ENCODE results near the gene SEC22C. TPM values are rescaled to one million over a fixed set of nuclear protein-coding genes. Genes with fewer than 3 reads are reported as not detected.

The SEC22C gene, protein sequence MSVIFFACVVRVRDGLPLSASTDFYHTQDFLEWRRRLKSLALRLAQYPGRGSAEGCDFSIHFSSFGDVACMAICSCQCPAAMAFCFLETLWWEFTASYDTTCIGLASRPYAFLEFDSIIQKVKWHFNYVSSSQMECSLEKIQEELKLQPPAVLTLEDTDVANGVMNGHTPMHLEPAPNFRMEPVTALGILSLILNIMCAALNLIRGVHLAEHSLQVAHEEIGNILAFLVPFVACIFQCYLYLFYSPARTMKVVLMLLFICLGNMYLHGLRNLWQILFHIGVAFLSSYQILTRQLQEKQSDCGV
- total RNA-seq, result 10 to 100 TPM; 24.9 to 29.9 (median 28.4) TPM
- polyA plus RNA-seq, result 20.2 TPM
- long read RNA-seq, donor 1, transcript SEC22C-201 (7 exons, 1,380 nt), result minor isoform, 10 of 74 reads
- long read RNA-seq, donor 1, transcript SEC22C-202 (7 exons, 1,608 nt), result major isoform, 14 of 74 reads
- long read RNA-seq, donor 1, partial matches to known transcripts, result 14 of 74 reads
- long read RNA-seq, donor 1, other reads (novel, unspliced or antisense), result 36 of 74 reads
- long read RNA-seq, donor 2, partial matches to known transcripts, result 0 of 10 reads
- long read RNA-seq, donor 2, other reads (novel, unspliced or antisense), result 4 of 10 reads
- long read RNA-seq, donor 3, transcript SEC22C-202 (7 exons, 1,608 nt), result minor isoform, 35 of 155 reads
- long read RNA-seq, donor 3, transcript SEC22C-201 (7 exons, 1,380 nt), result major isoform, 68 of 155 reads
- long read RNA-seq, donor 3, partial matches to known transcripts, result 9 of 155 reads
- long read RNA-seq, donor 3, other reads (novel, unspliced or antisense), result 43 of 155 reads
- long read RNA-seq, donor 4, transcript SEC22C-201 (7 exons, 1,380 nt), result minor isoform, 6 of 21 reads
- long read RNA-seq, donor 4, transcript SEC22C-202 (7 exons, 1,608 nt), result major isoform, 8 of 21 reads
- long read RNA-seq, donor 4, partial matches to known transcripts, result 0 of 21 reads
- long read RNA-seq, donor 4, other reads (novel, unspliced or antisense), result 7 of 21 reads

DNA sequence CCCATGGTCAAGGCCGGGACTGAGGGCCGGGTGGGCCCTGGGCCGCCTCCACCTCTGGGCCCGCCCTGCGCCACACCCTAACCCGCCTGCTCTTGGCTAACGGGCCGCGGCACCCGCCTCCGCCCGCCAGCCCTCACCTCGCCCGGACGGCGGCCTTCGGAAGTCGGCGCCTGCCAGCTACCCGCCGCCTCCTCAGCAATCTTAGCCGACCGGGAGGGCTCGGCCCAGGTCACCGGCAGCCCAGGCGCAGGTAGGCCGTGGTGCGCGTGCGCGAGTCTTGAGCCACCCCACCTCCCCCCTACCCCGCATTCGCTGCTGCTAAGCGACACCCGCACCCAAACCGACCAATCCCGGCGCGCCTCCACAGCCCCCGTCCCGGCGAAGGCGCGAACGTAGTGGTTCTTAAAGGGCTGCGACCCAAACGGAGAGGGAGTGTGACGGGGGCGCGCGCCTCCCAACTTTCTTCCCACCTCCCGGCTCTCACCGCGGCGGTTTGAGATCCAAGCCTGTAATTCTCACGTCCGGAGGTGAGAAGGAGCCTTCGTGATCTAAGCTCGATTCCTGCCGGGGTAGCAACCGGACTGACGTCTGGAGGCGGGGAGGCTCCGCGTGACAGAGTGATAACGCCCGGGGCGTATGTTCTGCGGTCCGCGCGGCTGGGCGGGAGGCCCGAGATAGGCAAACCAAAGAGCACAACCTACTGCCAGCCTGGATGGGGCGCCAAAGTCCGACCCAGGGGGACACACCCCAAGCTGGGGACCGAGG, at the start of gene SEC22C:
TSS of gene SEC22C (minus strand) at position 259 of the 765 bp plus-strand sequence. CDS start 12,921 bp downstream, outside the sequence.
- under 1% methylated on average over 77 of the region's 77 CpGs for WGBS
- no peaks in the 10 kb centered on the region for H3K9me3 ChIP-seq (ENCODE audit: control insufficient read depth, low read length)
- intact Hi-C loops (cut with DNase I), result loop anchor here in 1 of 4 donors (10.0 kb wide), 1 partner anchor 163 kb away; no protein-coding TSS in a partner anchor
- H3K4me1 ChIP-seq (ENCODE audit: control insufficient read depth, insufficient read depth, low read length), result no peaks in the 10 kb centered on the region
- ATAC-seq (peak; percentile 99), DNase-seq (peak; percentile 95 to 98 (median 98))
- peak within 1 kb of the TSS; percentile 34 for H3K27ac ChIP-seq (ENCODE audit: low read length)
- no peaks in the 10 kb centered on the region for H3K27me3 ChIP-seq (ENCODE audit: control insufficient read depth, insufficient read depth)
- H3K4me3 ChIP-seq (ENCODE audit: low read length), result peak within 1 kb of the TSS; percentile 63

DNA sequence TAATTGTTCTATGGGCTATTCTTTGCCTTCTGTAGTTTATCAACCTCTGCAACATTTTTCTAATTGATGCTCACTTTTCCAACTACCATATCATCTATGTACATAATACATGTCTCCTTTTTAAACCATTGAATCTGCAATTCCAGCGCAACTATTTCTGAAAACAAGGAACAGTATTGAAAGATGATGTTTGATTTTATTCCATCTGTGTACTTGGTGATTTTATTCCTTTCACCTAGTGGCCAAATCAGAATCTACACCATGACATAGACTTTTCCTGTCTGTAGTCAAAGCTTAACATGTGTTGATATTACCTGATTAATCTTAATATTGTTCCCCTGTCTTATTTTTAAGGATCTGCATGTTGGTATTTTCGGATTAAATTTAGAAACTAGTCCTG, 31.7 kb upstream of the SEC22C start:
- no peak overlapping the region for H3K27ac ChIP-seq (ENCODE audit: low read length)
- intact Hi-C loops (cut with DNase I), result no loop called here
- H3K9me3 ChIP-seq (ENCODE audit: control insufficient read depth, low read length), result no peaks in the 10 kb centered on the region
- H3K4me3 ChIP-seq (ENCODE audit: low read length), result no peak overlapping the region
- DNase-seq (no peak), ATAC-seq (peak in 1 of 2 donors; percentile 22)
- no peaks in the 10 kb centered on the region for H3K27me3 ChIP-seq (ENCODE audit: control insufficient read depth, insufficient read depth)
- H3K4me1 ChIP-seq (ENCODE audit: control insufficient read depth, insufficient read depth, low read length), result peaks cover 11% of the 10 kb centered on the region
- 82% methylated on average over 2 of the region's 2 CpGs for WGBS

DNA sequence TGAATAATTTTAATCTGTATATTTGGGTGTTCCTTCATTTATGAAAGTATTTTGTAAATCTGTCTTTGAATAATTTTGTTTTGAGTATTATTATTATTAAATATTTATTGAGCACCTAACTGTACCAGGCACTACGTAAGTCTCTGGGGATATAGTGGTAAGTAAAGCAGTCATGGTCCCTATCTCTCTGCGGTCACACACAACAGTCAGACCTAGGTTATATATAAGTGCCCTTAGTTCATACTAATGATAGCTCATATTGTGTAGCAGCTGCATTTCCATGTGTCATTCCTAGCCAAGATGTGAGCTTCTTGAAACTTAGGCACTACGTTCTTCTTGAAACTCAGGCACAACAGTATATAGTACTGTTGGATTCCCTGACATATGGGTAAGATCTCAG, 31.2 kb upstream of the SEC22C start:
- Histone ChIP-seq H3K27me3 (ENCODE audit: control insufficient read depth, insufficient read depth) (no peaks in the 10 kb centered on the region), H3K9me3 (ENCODE audit: control insufficient read depth, low read length) (no peaks in the 10 kb centered on the region), H3K4me1 (ENCODE audit: control insufficient read depth, insufficient read depth, low read length) (peaks cover 14% of the 10 kb centered on the region), H3K4me3 (ENCODE audit: low read length) (no peak overlapping the region), H3K27ac (ENCODE audit: low read length) (no peak overlapping the region)
- intact Hi-C loops (cut with DNase I), result no loop called here
- DNase-seq, result no peak
- 80% methylated on average over 3 of the region's 3 CpGs for WGBS
- ATAC-seq, result peak in 1 of 2 donors; percentile 11

DNA sequence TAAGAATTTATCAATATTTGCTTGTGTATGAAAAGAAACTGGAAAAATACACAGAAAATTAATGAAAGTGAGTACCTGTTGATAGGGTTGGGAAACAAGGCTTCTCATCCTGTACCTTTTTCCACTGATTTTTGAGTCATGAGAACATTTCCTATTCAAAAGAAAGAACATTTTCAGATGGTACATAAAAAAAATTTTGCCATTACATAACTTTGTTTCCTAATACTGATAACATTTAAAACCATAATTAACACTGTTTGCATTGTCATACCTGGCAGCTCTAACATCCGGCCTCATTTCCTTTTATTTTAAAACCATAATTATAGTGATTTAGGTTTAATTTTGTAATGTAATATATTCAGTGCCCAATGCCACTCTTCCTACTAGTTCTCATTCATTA, 30.4 kb upstream of the SEC22C start:
- ATAC-seq (peak in 1 of 2 donors; percentile 18), DNase-seq (no peak)
- 68% methylated on average over 1 of the region's 1 CpG for WGBS
- Histone ChIP-seq H3K4me1 (ENCODE audit: control insufficient read depth, insufficient read depth, low read length) (peaks cover 14% of the 10 kb centered on the region), H3K9me3 (ENCODE audit: control insufficient read depth, low read length) (no peaks in the 10 kb centered on the region), H3K27me3 (ENCODE audit: control insufficient read depth, insufficient read depth) (no peaks in the 10 kb centered on the region), H3K4me3 (ENCODE audit: low read length) (no peak overlapping the region), H3K27ac (ENCODE audit: low read length) (no peak overlapping the region)
- intact Hi-C loops (cut with DNase I), result no loop called here

DNA sequence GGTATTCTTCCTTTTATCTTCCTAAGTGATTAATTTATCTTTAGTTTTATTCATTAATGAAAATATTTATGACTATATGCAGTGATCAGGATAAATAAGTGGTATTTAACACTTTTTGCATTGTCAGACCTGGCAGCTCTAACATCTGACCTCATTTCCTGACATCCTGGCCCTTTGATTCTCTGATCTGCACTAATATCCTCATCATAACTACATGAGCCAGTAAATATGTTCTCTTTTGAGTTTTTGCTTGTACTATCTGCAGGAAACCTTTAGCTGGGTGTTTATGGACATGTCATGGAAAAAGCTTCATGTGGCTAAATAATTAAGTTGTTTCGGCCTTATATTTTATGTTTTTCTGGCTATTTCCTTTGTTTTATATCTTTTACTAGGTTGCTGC, 29.2 kb upstream of the SEC22C start:
- no peak for DNase-seq
- Histone ChIP-seq H3K9me3 (ENCODE audit: control insufficient read depth, low read length) (no peaks in the 10 kb centered on the region), H3K4me1 (ENCODE audit: control insufficient read depth, insufficient read depth, low read length) (peaks cover 10% of the 10 kb centered on the region), H3K27me3 (ENCODE audit: control insufficient read depth, insufficient read depth) (no peaks in the 10 kb centered on the region), H3K4me3 (ENCODE audit: low read length) (no peak overlapping the region), H3K27ac (ENCODE audit: low read length) (peak overlapping the region; percentile 48)
- WGBS, result 70% methylated on average over 1 of the region's 1 CpG
- ATAC-seq, result no peak
- intact Hi-C loops (cut with DNase I), result no loop called here

DNA sequence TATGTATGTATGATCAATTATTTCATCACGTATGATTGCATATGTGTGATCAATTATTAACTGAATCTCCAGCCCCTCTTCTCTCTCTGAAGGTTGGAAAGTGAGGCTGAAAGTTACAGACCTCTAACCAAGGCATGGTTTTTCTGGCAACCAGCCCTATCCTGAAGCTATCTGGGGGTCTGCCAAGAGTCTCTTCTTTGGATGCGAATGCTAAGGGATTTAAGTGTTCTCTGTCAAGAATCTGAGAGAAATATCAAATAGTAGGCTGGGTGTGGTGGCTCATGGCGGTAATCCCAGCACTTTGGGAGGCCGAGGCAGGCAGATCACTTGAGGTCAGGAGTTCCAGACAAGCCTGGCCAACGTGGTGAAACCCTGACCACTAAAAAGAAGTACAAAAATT, 26.8 kb upstream of the SEC22C start:
- peaks cover 10% of the 10 kb centered on the region for H3K4me1 ChIP-seq (ENCODE audit: control insufficient read depth, insufficient read depth, low read length)
- H3K27me3 ChIP-seq (ENCODE audit: control insufficient read depth, insufficient read depth), result no peaks in the 10 kb centered on the region
- 30% methylated on average over 5 of the region's 5 CpGs for WGBS
- intact Hi-C loops (cut with DNase I), result loop anchor here in 3 of 4 donors (10.0 kb wide), 2 partner anchors 46 to 136 kb away; partner anchors contain the start of gene ZBTB47 (in 2 of the 3)
- no peak for ATAC-seq
- H3K4me3 ChIP-seq (ENCODE audit: low read length), result no peak overlapping the region
- peak in 1 of 3 donors; percentile 40 for DNase-seq
- no peaks in the 10 kb centered on the region for H3K9me3 ChIP-seq (ENCODE audit: control insufficient read depth, low read length)
- H3K27ac ChIP-seq (ENCODE audit: low read length), result peak overlapping the region; percentile 37

DNA sequence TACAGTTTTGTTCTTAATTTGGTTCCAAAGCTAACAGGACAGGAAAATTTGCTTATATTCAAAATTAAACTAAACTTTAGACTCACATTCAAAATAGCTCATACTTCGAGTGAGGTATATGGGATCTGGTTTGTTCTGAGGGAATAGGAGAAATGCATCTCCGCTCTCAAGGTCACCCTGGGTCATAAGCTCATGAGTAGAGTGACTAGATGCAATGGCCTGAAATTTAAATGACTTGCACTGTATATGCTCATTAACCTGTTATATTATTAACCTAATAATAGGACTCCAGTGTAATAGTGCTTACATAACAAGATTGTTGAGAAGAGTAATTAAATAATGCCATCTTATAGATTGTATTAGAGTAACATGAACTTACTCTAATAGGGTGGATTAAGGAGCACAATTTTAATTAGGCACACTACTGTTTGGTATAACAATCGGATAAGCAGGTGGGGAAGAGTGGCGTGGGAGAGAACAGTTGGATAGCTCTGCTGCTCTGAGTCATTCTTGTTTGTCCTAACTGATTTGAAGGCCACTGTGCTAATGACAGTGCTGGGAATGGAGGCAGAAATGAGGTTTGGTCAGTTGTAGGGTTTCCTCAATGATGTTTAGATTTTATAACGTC, 23.9 kb upstream of the SEC22C start:
- DNase-seq (no peak), ATAC-seq (peak; percentile 27 to 51)
- H3K27me3 ChIP-seq (ENCODE audit: control insufficient read depth, insufficient read depth), result no peaks in the 10 kb centered on the region
- whole genome bisulfite sequencing, result 51% methylated on average over 5 of the region's 5 CpGs
- H3K9me3 ChIP-seq (ENCODE audit: control insufficient read depth, low read length), result no peaks in the 10 kb centered on the region
- H3K27ac ChIP-seq (ENCODE audit: low read length), result peak overlapping the region; percentile 20
- intact Hi-C loops (cut with DNase I), result loop anchor here in 3 of 4 donors (10.0 kb wide), 2 partner anchors 49 to 139 kb away; partner anchors contain the start of gene ZBTB47 (in 2 of the 3)
- peaks cover 7% of the 10 kb centered on the region for H3K4me1 ChIP-seq (ENCODE audit: control insufficient read depth, insufficient read depth, low read length)
- H3K4me3 ChIP-seq (ENCODE audit: low read length), result no peak overlapping the region

DNA sequence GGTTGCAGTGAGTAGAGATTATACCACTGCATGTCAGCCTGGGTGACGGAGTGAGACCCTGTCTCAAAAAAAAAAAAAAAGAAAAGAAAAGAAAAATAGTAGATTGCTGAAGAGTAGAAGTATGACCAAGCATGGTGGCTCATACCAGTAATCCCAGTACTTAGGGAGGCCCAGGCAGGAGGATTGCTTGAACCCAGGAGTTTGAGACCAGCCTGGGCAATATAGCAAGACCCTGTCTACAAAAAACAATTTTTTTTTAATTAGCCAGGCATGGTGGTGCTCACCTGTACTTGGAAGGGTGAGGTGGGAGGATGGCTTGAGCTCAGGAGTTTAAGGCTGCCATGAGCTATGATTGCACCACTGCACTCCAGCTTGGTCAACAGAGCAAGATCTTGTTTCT, 21.2 kb upstream of the SEC22C start:
- H3K4me3 ChIP-seq (ENCODE audit: low read length), result no peak overlapping the region
- DNase-seq (no peak), ATAC-seq (no peak)
- intact Hi-C loops (cut with DNase I), result loop anchor here in 3 of 4 donors (10.0 kb wide), 2 partner anchors 52 to 142 kb away; partner anchors contain the start of gene ZBTB47 (in 2 of the 3)
- H3K4me1 ChIP-seq (ENCODE audit: control insufficient read depth, insufficient read depth, low read length), result no peaks in the 10 kb centered on the region
- H3K9me3 ChIP-seq (ENCODE audit: control insufficient read depth, low read length), result no peaks in the 10 kb centered on the region
- H3K27me3 ChIP-seq (ENCODE audit: control insufficient read depth, insufficient read depth), result no peaks in the 10 kb centered on the region
- WGBS, result 100% methylated on average over 1 of the region's 1 CpG
- no peak overlapping the region for H3K27ac ChIP-seq (ENCODE audit: low read length)

DNA sequence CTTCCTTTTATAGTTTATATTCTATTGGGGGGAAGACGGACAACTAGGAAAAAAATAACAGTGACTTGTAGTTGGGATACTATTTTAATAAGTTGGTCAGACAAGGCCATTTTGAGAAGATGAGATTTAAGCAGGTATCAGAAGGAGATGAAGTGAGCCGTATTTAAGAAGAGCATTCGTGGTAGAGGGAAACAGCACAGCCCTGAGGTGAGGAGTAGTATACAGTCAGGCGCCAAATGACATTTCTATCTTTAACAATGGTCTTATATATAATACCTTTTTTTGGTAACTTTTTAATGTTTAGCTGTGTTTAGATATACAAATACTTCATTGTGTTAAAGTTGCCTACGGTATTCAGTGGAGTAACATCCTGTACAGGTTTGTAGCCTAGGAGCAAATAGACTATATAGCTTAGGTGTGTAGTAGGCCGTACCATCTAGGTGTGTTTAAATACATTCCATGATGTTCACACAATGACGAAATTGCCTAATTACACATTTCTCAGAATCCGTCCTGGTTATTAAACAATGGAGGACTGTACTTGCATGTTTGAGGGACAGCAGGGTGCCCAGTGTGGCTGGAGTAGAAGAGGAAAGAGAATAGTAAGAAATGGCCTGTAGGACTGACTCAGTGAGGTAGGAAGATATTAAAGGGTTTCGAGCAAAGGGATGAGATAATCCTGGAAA, 20.3 kb upstream of the SEC22C start:
- intact Hi-C loops (cut with DNase I), result loop anchor here in 3 of 4 donors (10.0 kb wide), 2 partner anchors 53 to 143 kb away; partner anchors contain the start of gene ZBTB47 (in 2 of the 3)

More for the DNA sequence above, 20.3 kb upstream of the SEC22C start:
- Histone ChIP-seq H3K9me3 (ENCODE audit: control insufficient read depth, low read length) (no peaks in the 10 kb centered on the region), H3K4me1 (ENCODE audit: control insufficient read depth, insufficient read depth, low read length) (no peaks in the 10 kb centered on the region), H3K4me3 (ENCODE audit: low read length) (peak overlapping the region; percentile 76), H3K27me3 (ENCODE audit: control insufficient read depth, insufficient read depth) (no peaks in the 10 kb centered on the region), H3K27ac (ENCODE audit: low read length) (peak overlapping the region; percentile 33)
- DNase-seq, result no peak
- no peak for ATAC-seq
- 49% methylated on average over 9 of the region's 9 CpGs for WGBS

Measured in right cardiac atrium (tissue), 5 donors.